Type B pancreatic cell (in vitro differentiated cells): ENCODE measurements around the gene IRF4. TPM values are rescaled to one million over a fixed set of nuclear protein-coding genes. Genes with fewer than 3 reads are reported as not detected.
A peak's percentile ranks its signal among the peaks of the same experiment; 100 is the strongest.

Experiments
- DNase-seq: peaks from one replicate; pipeline ENCODE4 v3.0.0; 2021; ENCODE audit warnings: mixed read lengths; ENCODE audit not compliant: unreplicated experiment; ENCODE audit errors: extremely low spot score
- H3K27ac Mint-ChIP-seq: 2 replicates; pipeline ENCODE4 v1.8.0; 2021; ENCODE audit warnings: mild to moderate bottlenecking, mixed read lengths
- H3K27me3 Mint-ChIP-seq: 2 replicates; pipeline ENCODE4 v1.8.0; 2021; ENCODE audit warnings: mixed read lengths
- H3K36me3 Mint-ChIP-seq: 2 replicates; pipeline ENCODE4 v1.8.0; 2021; ENCODE audit warnings: mixed read lengths
- H3K4me1 Mint-ChIP-seq: one replicate; pipeline ENCODE4 v1.8.0; 2021; ENCODE audit warnings: mixed read lengths; ENCODE audit not compliant: unreplicated experiment
- H3K4me3 Mint-ChIP-seq: 2 replicates; pipeline ENCODE4 v1.8.0; 2021; ENCODE audit warnings: mild to moderate bottlenecking, mixed read lengths
- H3K9me3 Mint-ChIP-seq: 2 replicates; pipeline ENCODE4 v1.8.0; 2021; ENCODE audit warnings: mixed read lengths
- total RNA-seq: library from RNA; stranded (reverse); gene quantifications from 2 replicates; pipeline ENCODE4 v1.2.1, GENCODE V29; 2021; ENCODE audit warnings: low replicate concordance
- TF ChIP-seq, protein P1 (sequence below): fragments of 200-600 bp; sonication (generic); conservative IDR thresholded peaks from 2 replicates; pipeline ENCODE4 v1.5.0; 2021; ENCODE audit warnings: antibody characterized with exemption, mild to moderate bottlenecking

IRF4 gene
- total RNA-seq, 1 donor from 2014 or later, result 1.7 TPM

DNA sequence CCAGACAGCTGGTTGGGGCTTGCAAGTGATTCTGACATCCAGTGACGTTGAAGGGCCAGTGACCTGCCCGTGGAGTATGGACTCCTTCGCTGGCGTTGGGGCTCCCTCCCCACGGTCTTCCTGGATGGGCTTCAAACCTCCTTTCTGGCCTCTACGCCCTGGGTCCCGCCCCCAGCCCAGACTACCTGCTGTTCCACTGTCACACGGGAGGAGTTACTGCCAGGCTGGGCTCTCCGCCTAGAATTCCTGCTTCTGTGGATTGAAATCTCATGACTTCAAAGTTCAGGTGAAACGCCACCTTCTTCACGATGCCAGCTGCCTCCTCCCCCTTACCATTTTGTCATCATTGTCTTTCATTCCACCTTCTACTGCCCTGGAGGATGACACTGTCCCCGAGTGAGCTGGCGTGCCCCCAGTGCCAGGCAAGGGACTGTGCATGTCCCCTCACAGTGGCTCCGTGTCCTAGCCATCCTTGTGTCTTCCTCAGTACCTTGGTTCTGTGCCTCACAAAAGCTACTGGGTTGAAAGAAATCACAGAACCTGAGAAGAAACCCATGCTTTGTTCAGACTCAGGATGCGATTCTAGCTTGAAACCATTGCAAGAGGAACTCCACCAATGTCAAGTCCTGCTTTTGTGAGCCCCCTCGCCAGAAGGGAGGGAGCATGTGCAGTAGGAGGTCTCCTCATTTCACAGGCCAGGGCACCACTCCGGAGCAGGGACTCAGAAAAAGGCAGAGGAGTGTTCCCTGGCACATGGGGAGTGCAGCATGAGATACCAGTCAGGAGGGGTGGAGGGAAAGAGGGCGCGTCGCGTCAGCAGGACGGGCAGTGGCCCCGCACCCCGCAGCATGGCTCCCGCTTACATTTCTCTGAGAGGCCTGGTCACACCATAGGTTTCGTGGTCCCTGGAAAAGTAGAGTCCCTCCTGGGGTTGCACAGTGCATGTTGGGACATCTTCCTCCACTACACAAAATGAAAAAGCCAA is 11.0 kb upstream of the IRF4 start:
- TF ChIP-seq, protein P1, sequence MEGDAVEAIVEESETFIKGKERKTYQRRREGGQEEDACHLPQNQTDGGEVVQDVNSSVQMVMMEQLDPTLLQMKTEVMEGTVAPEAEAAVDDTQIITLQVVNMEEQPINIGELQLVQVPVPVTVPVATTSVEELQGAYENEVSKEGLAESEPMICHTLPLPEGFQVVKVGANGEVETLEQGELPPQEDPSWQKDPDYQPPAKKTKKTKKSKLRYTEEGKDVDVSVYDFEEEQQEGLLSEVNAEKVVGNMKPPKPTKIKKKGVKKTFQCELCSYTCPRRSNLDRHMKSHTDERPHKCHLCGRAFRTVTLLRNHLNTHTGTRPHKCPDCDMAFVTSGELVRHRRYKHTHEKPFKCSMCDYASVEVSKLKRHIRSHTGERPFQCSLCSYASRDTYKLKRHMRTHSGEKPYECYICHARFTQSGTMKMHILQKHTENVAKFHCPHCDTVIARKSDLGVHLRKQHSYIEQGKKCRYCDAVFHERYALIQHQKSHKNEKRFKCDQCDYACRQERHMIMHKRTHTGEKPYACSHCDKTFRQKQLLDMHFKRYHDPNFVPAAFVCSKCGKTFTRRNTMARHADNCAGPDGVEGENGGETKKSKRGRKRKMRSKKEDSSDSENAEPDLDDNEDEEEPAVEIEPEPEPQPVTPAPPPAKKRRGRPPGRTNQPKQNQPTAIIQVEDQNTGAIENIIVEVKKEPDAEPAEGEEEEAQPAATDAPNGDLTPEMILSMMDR, result no peak
- Mint-ChIP-seq H3K4me3 (no peak overlapping the region), H3K36me3 (no peaks in the 10 kb centered on the region), H3K9me3 (peaks cover 5% of the 10 kb centered on the region), H3K27me3 (peaks cover 39% of the 10 kb centered on the region), H3K27ac (no peak overlapping the region), H3K4me1 (no peaks in the 10 kb centered on the region)
- no peak for DNase-seq

DNA sequence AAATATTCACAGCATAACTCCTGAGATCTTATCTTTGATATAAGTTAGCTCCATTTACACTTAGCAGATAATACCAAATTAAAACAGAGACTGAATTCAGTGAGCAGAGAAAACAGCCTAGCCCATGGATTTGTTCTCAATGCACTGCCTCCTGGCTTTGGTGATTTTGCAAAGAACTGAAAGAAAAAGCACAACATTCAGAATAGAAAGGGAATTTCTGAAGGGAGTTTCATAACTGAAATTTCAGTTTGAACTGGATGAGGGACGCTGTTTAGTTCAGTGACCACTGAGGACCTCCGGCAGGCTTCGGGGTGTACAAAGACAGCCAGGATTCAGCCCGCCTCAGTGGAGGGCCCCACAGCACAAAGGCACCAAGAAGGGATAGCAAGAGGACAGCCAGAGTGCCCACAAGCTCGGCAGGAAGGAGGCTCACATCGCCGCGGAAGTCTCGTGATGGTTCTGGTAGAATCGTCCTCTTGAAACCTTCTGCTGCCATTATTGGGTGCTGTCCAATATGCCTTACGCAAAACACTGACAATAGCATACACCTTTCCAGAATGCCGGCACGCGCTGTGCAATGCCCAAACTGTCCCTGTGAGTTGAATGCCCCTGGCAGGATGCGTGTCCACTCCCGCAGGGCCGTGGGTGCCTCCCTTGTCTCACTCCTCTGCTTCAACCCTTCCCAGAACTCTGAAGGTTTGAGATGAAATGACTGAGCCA is 9.7 kb upstream of the IRF4 start:
- H3K9me3 Mint-ChIP-seq, result peaks cover 4% of the 10 kb centered on the region
- H3K27me3 Mint-ChIP-seq, result peaks cover 51% of the 10 kb centered on the region

DNA sequence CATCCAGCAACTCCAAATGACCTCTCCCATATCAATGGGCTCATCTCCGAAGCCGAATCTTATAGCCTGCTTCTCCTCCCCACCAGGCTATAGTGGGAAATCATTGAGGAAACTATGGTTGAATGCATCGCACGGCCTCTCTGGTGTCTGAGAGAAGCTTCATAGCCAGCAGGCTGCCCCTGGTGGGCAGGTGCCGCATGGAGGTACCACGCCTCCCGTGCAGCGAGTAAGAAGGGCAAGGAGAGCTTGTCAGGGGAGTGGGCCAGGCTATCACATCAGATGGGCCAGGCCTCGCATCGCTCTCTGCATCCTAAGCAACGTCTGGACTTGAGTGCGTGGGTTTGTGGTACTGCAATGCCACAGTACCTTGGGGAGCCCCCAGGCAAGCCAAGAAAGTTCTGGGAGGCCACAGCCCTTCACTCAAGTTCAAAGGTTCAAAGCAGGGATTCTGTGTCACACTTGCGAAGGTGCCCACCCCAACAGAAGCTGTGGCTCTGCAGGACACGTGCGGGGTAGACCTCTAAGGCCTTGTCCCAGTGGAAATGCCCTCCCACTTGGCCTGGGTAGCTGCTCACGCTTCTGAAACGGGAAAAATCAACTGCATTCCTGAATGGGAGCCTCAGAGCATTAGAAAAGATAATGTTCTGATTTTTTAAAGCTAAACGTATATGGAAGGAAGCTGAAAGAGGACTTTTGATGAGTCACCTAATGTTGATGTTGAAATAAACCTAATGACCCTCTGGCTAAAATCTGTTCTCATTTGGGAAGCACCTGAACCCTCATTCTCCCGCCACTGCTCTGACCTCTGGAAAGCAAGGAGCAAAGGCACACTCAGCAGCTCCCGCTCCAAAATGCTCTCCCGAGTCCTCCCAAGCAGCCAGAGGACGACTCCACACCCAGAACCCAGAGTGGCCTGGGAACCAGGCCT is 8.4 kb upstream of the IRF4 start:
- Mint-ChIP-seq H3K27ac (no peak overlapping the region), H3K9me3 (no peaks in the 10 kb centered on the region), H3K4me3 (no peak overlapping the region), H3K27me3 (peaks cover 63% of the 10 kb centered on the region), H3K36me3 (no peaks in the 10 kb centered on the region), H3K4me1 (no peaks in the 10 kb centered on the region)
- TF ChIP-seq, protein P1, result no peak
- no peak for DNase-seq

More for the DNA sequence above, 9.7 kb upstream of the IRF4 start:
- no peak for DNase-seq
- Mint-ChIP-seq H3K36me3 (no peaks in the 10 kb centered on the region), H3K4me1 (no peaks in the 10 kb centered on the region), H3K27ac (no peak overlapping the region), H3K4me3 (no peak overlapping the region)
- TF ChIP-seq, protein P1, result no peak

DNA sequence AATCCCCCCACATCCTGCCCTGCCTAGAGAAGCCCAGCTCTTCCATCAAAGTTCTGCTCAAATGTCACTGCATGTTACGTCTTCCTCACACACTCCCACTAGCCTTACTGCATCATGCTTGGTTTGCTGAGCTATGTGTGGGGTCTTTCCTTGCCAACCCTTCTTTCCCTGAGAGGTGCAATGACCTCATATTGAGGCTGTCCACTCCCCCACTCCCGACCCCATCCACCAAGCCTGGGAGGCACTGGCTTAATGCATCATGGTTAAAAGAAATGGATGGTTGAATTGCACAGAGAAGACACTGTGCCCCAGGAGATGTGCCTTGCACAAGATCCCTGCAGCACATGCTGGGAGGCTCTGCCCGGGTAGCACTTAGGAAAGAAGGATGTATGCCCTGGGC is 7.7 kb upstream of the IRF4 start:
- no peak for DNase-seq
- Mint-ChIP-seq H3K4me1 (no peaks in the 10 kb centered on the region), H3K4me3 (no peak overlapping the region), H3K9me3 (no peaks in the 10 kb centered on the region), H3K27me3 (peaks cover 70% of the 10 kb centered on the region), H3K36me3 (no peaks in the 10 kb centered on the region), H3K27ac (no peak overlapping the region)
- TF ChIP-seq, protein P1, result no peak

DNA sequence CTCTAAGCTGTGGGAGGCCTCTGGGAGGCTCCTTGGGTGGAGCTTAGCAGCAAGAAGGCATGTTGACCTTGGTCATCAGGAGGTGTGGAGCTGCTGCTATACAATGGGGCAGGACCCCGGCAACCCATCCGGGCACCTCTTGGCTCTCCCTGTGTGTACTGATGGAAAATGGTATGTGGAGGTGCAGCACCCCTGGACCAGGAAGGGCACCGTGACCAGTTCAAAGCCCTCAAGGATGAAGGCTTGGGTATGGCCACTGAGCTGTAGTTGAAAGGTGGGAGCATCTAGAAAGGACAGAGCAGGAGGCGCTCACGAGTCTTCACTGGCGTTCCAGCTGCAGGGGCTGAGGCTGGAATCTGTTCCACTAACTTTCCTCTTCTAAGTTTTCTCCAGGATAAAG is 6.7 kb upstream of the IRF4 start:
- DNase-seq, result peak; percentile 50
- H3K4me1 Mint-ChIP-seq, result no peaks in the 10 kb centered on the region
- no peak overlapping the region for H3K4me3 Mint-ChIP-seq
- TF ChIP-seq, protein P1, result no peak
- peaks cover 81% of the 10 kb centered on the region for H3K27me3 Mint-ChIP-seq
- H3K9me3 Mint-ChIP-seq, result no peaks in the 10 kb centered on the region
- no peak overlapping the region for H3K27ac Mint-ChIP-seq
- H3K36me3 Mint-ChIP-seq, result no peaks in the 10 kb centered on the region
